PC-3 (cell line): ENCODE data around the gene KLHL15. TPM values are rescaled to one million over a fixed set of nuclear protein-coding genes. Genes with fewer than 3 reads are reported as not detected.

ENCODE experiments used
- ATAC-seq: fragments of 200-7000 bp; cut with Tn5 transposase; 2 replicates; pipeline ENCODE4 v1.9.1; 2020; ENCODE audit warnings: mild to moderate bottlenecking, moderate library complexity
- BruUV-seq: library from RNA; stranded (reverse); fragments of 400-500 nt; replicated peaks from 2 replicates; lab custom pipeline; 2021; lab: Mats Ljungman, UMichigan
- CTCF ChIA-PET: fragments of 300-600 bp; sonication (Branson Sonifier 250); formaldehyde crosslinking; loops from one replicate; lab custom pipeline; 2022; ENCODE audit warnings: antibody characterized with exemption; lab: Charles Lee
- POLR2A ChIA-PET: fragments of 300-600 bp; sonication (Branson Sonifier 250); formaldehyde crosslinking; loops from one replicate; lab custom pipeline; 2022; ENCODE audit warnings: antibody characterized with exemption; ENCODE audit not compliant: unreplicated experiment; lab: Charles Lee
- DNase-seq: peaks from one replicate; pipeline ENCODE4 v3.0.0-alpha.2; 2015
- H2AFZ ChIP-seq: fragments of 300-600 bp; sonication (generic); 2 replicates; pipeline ENCODE4 v1.6.0; 2016; ENCODE audit warnings: antibody characterized with exemption, low read length
- H3F3A ChIP-seq: fragments of 300-600 bp; sonication (generic); one replicate; pipeline ENCODE4 v1.6.0; 2017; ENCODE audit warnings: antibody characterized with exemption, low read length, control low read depth, mild to moderate bottlenecking; ENCODE audit not compliant: unreplicated experiment
- H3K27ac ChIP-seq: fragments of 300-600 bp; sonication (generic); 2 replicates; pipeline ENCODE4 v1.5.1; 2016; ENCODE audit warnings: mild to moderate bottlenecking, low read length
- H3K27me3 ChIP-seq: fragments of 300-600 bp; sonication (generic); 2 replicates; pipeline ENCODE4 v1.6.1; 2016; ENCODE audit warnings: low read length, mixed read lengths
- H3K36me3 ChIP-seq: fragments of 300-600 bp; sonication (generic); 2 replicates; pipeline ENCODE4 v1.6.1; 2016; ENCODE audit warnings: low read depth, mixed run types, low read length, mixed read lengths
- H3K4me1 ChIP-seq: fragments of 300-600 bp; sonication (generic); 2 replicates; pipeline ENCODE4 v1.5.1; 2016; ENCODE audit warnings: low read length; ENCODE audit not compliant: insufficient read depth
- H3K4me2 ChIP-seq: fragments of 300-600 bp; sonication (generic); 2 replicates; pipeline ENCODE4 v1.6.0; 2016; ENCODE audit warnings: low read length
- H3K4me3 ChIP-seq: fragments of 300-600 bp; sonication (generic); 2 replicates; pipeline ENCODE4 v1.5.1; 2016; ENCODE audit warnings: mild to moderate bottlenecking, low read length, mixed read lengths
- H3K79me2 ChIP-seq: fragments of 300-600 bp; sonication (generic); 2 replicates; pipeline ENCODE4 v1.6.1; 2017; ENCODE audit warnings: low read length, mixed read lengths
- H3K9ac ChIP-seq: fragments of 300-600 bp; sonication (generic); 2 replicates; pipeline ENCODE4 v1.6.0; 2016; ENCODE audit warnings: mild to moderate bottlenecking, low read length
- H3K9me2 ChIP-seq: fragments of 300-600 bp; sonication (generic); replicated peaks from 2 replicates; pipeline ENCODE4 v1.6.1; 2016; ENCODE audit warnings: mixed run types, low read length, mixed read lengths
- H3K9me3 ChIP-seq: fragments of 300-600 bp; sonication (generic); 2 replicates; pipeline ENCODE4 v1.6.1; 2016; ENCODE audit warnings: low read length, mixed read lengths
- H4K20me1 ChIP-seq: fragments of 300-600 bp; sonication (generic); 2 replicates; pipeline ENCODE4 v1.6.1; 2016; ENCODE audit warnings: low read length, mixed read lengths
- CTCF ChIP-seq: fragments of 300-600 bp; sonication (generic); conservative IDR thresholded peaks from 2 replicates; pipeline ENCODE4 v1.5.1; 2017; ENCODE audit warnings: antibody characterized with exemption, low read depth, mild to moderate bottlenecking, low read length
- EZH2 ChIP-seq: fragments of 300-600 bp; sonication (generic); IDR thresholded peaks from one replicate; pipeline ENCODE4 v1.6.1; 2017; ENCODE audit warnings: antibody characterized with exemption, mild to moderate bottlenecking, low read length; ENCODE audit not compliant: unreplicated experiment
- EZH2phosphoT487 ChIP-seq: fragments of 300-600 bp; sonication (generic); IDR thresholded peaks from 2 replicates; pipeline ENCODE4 v1.6.1; 2018; ENCODE audit warnings: mild to moderate bottlenecking, antibody characterized with exemption, low read length, borderline replicate concordance
- intact Hi-C: fragments of 100-400 bp; cut with micrococcal nuclease; formaldehyde crosslinking; loops from 2 replicates; pipeline ENCODE4 v1.9.0; 2023
- total RNA-seq: library from RNA; depleted of rRNA; stranded (reverse); fragments of >200 nt; gene quantifications from 2 replicates; pipeline ENCODE4 v1.2.3, GENCODE V29; 2014

The KLHL15 gene
- total RNA-seq, 1 experiment from 2014 or later: 8.5 TPM

GRCh38 chrX:24023972-24024669 lies 2.9 kb downstream of the KLHL15 start:
- CTCF ChIA-PET: no interaction called here
- DNase-seq: peak; percentile 8
- peak; percentile 3; the same call in 1 of the 2 replicates for ATAC-seq

GRCh38 chrX:24023544-24023943 lies 3.4 kb downstream of the KLHL15 start:
- Histone ChIP-seq H3K27me3 (no peaks in the 10 kb centered on the region), H3K4me2 (peak overlapping the region; percentile 83), H3K9ac (peak overlapping the region; percentile 82), H4K20me1 (peaks cover 10% of the 10 kb centered on the region), H3F3A (no peaks in the 10 kb centered on the region), H3K36me3 (no peaks in the 10 kb centered on the region), H2AFZ (no peak overlapping the region), H3K4me3 (peak overlapping the region; percentile 97), H3K9me3 (no peaks in the 10 kb centered on the region), H3K79me2 (peaks cover 64% of the 10 kb centered on the region), H3K9me2 (no peaks in the 10 kb centered on the region), H3K27ac (no peak overlapping the region), H3K4me1 (peaks cover 12% of the 10 kb centered on the region; the same call in 1 of the 2 replicates)
- POLR2A ChIA-PET: no interaction called here
- ATAC-seq (no peak), DNase-seq (no peak)
- CTCF ChIA-PET: no interaction called here
- TF ChIP-seq EZH2 (no peak), CTCF (no peak), EZH2phosphoT487 (no peak)
- intact Hi-C loops: loop anchor here (10.0 kb wide), 1 partner anchor 89 kb away; no protein-coding TSS in a partner anchor
- no TSS peak for BruUV-seq

More at GRCh38 chrX:24023972-24024669, 2.9 kb downstream of the KLHL15 start:
- no peak for TF ChIP-seq EZH2
- TF ChIP-seq EZH2phosphoT487: no peak
- TF ChIP-seq CTCF: no peak
- POLR2A ChIA-PET: no interaction called here
- TSS peak; percentile 55 for BruUV-seq
- Histone ChIP-seq H3F3A (no peaks in the 10 kb centered on the region), H3K9me2 (no peaks in the 10 kb centered on the region), H3K27me3 (no peaks in the 10 kb centered on the region), H4K20me1 (peaks cover 10% of the 10 kb centered on the region), H3K79me2 (peaks cover 58% of the 10 kb centered on the region), H3K4me2 (peak overlapping the region; percentile 83), H3K9ac (peak overlapping the region; percentile 82), H3K4me1 (peaks cover 12% of the 10 kb centered on the region; the same call in 1 of the 2 replicates), H3K36me3 (no peaks in the 10 kb centered on the region), H3K9me3 (no peaks in the 10 kb centered on the region), H2AFZ (no peak overlapping the region; the same call in 1 of the 2 replicates), H3K27ac (no peak overlapping the region), H3K4me3 (peak overlapping the region; percentile 97)
- intact Hi-C loops: loop anchor here (10.0 kb wide), 1 partner anchor 89 kb away; no protein-coding TSS in a partner anchor
